Brain pericyte (primary cell): ENCODE measurements around the gene EWSR1.
A peak's percentile ranks its signal among the peaks of the same experiment; 100 is the strongest.

Source experiments
- DNase-seq: peaks from one replicate; pipeline ENCODE4 v3.0.0-alpha.2; 2012; ENCODE audit warnings: low read depth, low spot score

Gene EWSR1

GRCh38 chr22:29306175-29306834 is 38.2 kb downstream of the EWSR1 start, which contains the start of gene GAS2L1:
Gene GAS2L1 (plus strand): TSS chr22:29306650. CDS start chr22:29308106, 1,456 bp downstream.
- peak; percentile 68 for DNase-seq

- DNase-seq = no peak
These were observed 38.9 kb downstream of the EWSR1 start for GRCh38 chr22:29306835-29307595.

- no peak for DNase-seq
These were observed 39.6 kb downstream of the EWSR1 start for GRCh38 chr22:29307596-29308147.

- no peak for DNase-seq
These were observed 40.2 kb downstream of the EWSR1 start for GRCh38 chr22:29308148-29308790.

GRCh38 chr22:29308791-29309262 is 40.8 kb downstream of the EWSR1 start:
- no peak for DNase-seq

GRCh38 chr22:29309332-29310064 is 41.4 kb downstream of the EWSR1 start:
- DNase-seq = no peak

- DNase-seq = no peak
These were observed 42.2 kb downstream of the EWSR1 start for GRCh38 chr22:29310065-29310862.

- peak; percentile 89 for DNase-seq
These were observed 42.8 kb downstream of the EWSR1 start for GRCh38 chr22:29310863-29311339.

- no peak for DNase-seq
These were observed 43.6 kb downstream of the EWSR1 start for GRCh38 chr22:29311464-29312217.

GRCh38 chr22:29312218-29313125 is 44.4 kb downstream of the EWSR1 start:
- DNase-seq = no peak

GRCh38 chr22:29313126-29313575 is 45.1 kb downstream of the EWSR1 start:
- DNase-seq = no peak

GRCh38 chr22:29313576-29314466 is 45.8 kb downstream of the EWSR1 start:
- DNase-seq = no peak

- DNase-seq = no peak
These were observed 46.6 kb downstream of the EWSR1 start for GRCh38 chr22:29314537-29315285.

- no peak for DNase-seq
These were observed 47.4 kb downstream of the EWSR1 start, which contains the start of gene RASL10A for GRCh38 chr22:29315286-29316140. Gene RASL10A (minus strand): TSS chr22:29315697. CDS start chr22:29315246, 451 bp downstream.

GRCh38 chr22:29316141-29316828 is 48.2 kb downstream of the EWSR1 start:
- DNase-seq = no peak
